GDM1 (cell line): ENCODE results near the gene DRAXIN.

ENCODE experiments used
- DNase-seq: peaks from one replicate; lab custom pipeline; 2025; lab: John Stamatoyannopoulos, UW

The DRAXIN gene

GRCh38 chr1:11764115-11764514, 72.6 kb downstream of the DRAXIN start:
- no peak for DNase-seq

GRCh38 chr1:11764519-11764918, 73.0 kb downstream of the DRAXIN start:
- DNase-seq: no peak

GRCh38 chr1:11765661-11766428, 74.3 kb downstream of the DRAXIN start:
- no peak for DNase-seq

- no peak for DNase-seq
These were observed 74.9 kb downstream of the DRAXIN start for GRCh38 chr1:11766429-11766776.

GRCh38 chr1:11767922-11768704, 76.6 kb downstream of the DRAXIN start:
- no peak for DNase-seq

- DNase-seq: no peak
These were observed 77.3 kb downstream of the DRAXIN start for GRCh38 chr1:11768821-11769220.

- no peak for DNase-seq
These were observed 77.8 kb downstream of the DRAXIN start for GRCh38 chr1:11769274-11769673.

GRCh38 chr1:11770011-11770410, 78.5 kb downstream of the DRAXIN start:
- DNase-seq: no peak

GRCh38 chr1:11771481-11772043, 80.1 kb downstream of the DRAXIN start:
- DNase-seq: no peak

GRCh38 chr1:11772458-11772857, 80.9 kb downstream of the DRAXIN start:
- no peak for DNase-seq

GRCh38 chr1:11774753-11775152, 83.2 kb downstream of the DRAXIN start:
- DNase-seq: no peak
